C4-2B (cell line): ENCODE data around the gene MEIOC.

Experiments
- H3K27ac ChIP-seq: fragments of 450-650 bp; 2 replicates; pipeline ENCODE4 v1.5.1; 2017
- CTCF ChIP-seq: fragments of 450-650 bp; conservative IDR thresholded peaks from 2 replicates; pipeline ENCODE4 v1.5.1; 2017; ENCODE audit warnings: mild to moderate bottlenecking
- ZFX ChIP-seq: fragments of 450-650 bp; IDR thresholded peaks from 2 replicates; pipeline ENCODE4 v1.6.1; 2017

MEIOC gene

GRCh38 chr17:44636562-44636961 is 19.7 kb upstream of the MEIOC start:
- H3K27ac ChIP-seq, result no peak overlapping the region
- TF ChIP-seq CTCF (peak; percentile 20; the same call in 1 of the 2 replicates), ZFX (no peak)

GRCh38 chr17:44637066-44637465 is 19.2 kb upstream of the MEIOC start:
- TF ChIP-seq CTCF (no peak), ZFX (no peak)
- no peak overlapping the region for H3K27ac ChIP-seq

GRCh38 chr17:44642834-44643233 is 13.4 kb upstream of the MEIOC start:
- no peak overlapping the region for H3K27ac ChIP-seq
- TF ChIP-seq ZFX (no peak), CTCF (no peak)

- H3K27ac ChIP-seq, result no peak overlapping the region
- TF ChIP-seq ZFX (no peak), CTCF (no peak)
Observed at GRCh38 chr17:44645341-44645740, 10.9 kb upstream of the MEIOC start.

- TF ChIP-seq ZFX, result no peak
- TF ChIP-seq CTCF, result no peak
Observed at GRCh38 chr17:44646280-44646679, 10.0 kb upstream of the MEIOC start.

GRCh38 chr17:44647736-44648135 is 8.5 kb upstream of the MEIOC start:
- H3K27ac ChIP-seq, result no peak overlapping the region
- TF ChIP-seq CTCF (no peak), ZFX (no peak)

More at GRCh38 chr17:44646280-44646679, 10.0 kb upstream of the MEIOC start:
- no peak overlapping the region for H3K27ac ChIP-seq

- H3K27ac ChIP-seq, result no peak overlapping the region
- TF ChIP-seq ZFX (no peak), CTCF (no peak)
Observed at GRCh38 chr17:44648963-44649362, 7.3 kb upstream of the MEIOC start.
